ENCODE data around the gene DPEP1. TPM values are rescaled to one million over a fixed set of nuclear protein-coding genes. Genes with fewer than 3 reads are reported as not detected.

DPEP1 gene
- total and polyA plus RNA-seq, 7 donors, result 0.92 to 1.2 TPM; not detected in 5

DNA sequence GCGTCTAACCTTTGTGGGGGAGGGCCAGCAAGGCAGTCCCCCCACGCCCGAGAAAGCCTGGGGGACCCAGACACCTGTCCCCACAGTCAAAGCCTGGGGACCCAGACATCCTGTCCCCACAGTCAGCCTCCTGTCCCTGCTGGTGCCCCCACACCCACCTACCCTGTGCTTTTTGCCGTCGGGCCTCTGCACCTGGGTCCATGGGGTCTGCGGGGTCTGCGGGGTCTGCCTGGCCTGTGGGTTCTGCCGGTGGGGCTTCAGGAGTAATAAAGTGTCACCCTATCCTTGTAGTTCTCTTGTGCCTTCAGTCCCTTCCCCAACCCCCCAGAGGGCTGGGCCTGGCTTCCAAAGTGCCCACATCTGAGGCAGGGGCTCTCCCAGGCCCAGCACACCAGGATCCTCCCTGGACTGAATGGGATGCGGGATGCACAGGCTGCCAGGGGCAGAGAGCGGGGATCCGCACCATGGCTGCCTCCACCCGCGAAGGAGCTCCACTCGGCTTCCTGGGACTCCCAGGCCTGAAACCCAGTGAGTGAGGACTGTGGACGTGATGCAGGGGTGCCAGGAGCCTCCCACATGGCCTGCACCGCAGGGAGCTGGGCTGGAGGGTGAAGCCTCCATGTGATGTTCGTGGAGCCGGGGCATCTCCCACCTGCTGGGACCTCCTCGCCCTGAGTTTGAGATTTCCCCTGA, 16.3 kb upstream of the DPEP1 start:
- Histone ChIP-seq H3K27ac (no peak overlapping the region), H3K4me1 (peaks cover 0 to under 1% (median 0%) of the 10 kb centered on the region in 4 donors), H3K9me3 (no peaks in the 10 kb centered on the region), H3K4me3 (no peak overlapping the region), H3K27me3 (peaks cover 0 to 2% (median 0%) of the 10 kb centered on the region in 3 donors), H3K36me3 (no peaks in the 10 kb centered on the region)
- TF ChIP-seq POLR2A (IDR thresholded peaks at IDR 0.05), result no peak
- TF ChIP-seq, protein P1, sequence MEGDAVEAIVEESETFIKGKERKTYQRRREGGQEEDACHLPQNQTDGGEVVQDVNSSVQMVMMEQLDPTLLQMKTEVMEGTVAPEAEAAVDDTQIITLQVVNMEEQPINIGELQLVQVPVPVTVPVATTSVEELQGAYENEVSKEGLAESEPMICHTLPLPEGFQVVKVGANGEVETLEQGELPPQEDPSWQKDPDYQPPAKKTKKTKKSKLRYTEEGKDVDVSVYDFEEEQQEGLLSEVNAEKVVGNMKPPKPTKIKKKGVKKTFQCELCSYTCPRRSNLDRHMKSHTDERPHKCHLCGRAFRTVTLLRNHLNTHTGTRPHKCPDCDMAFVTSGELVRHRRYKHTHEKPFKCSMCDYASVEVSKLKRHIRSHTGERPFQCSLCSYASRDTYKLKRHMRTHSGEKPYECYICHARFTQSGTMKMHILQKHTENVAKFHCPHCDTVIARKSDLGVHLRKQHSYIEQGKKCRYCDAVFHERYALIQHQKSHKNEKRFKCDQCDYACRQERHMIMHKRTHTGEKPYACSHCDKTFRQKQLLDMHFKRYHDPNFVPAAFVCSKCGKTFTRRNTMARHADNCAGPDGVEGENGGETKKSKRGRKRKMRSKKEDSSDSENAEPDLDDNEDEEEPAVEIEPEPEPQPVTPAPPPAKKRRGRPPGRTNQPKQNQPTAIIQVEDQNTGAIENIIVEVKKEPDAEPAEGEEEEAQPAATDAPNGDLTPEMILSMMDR (IDR thresholded peaks at IDR 0.05), result no peak
- no peak for TF ChIP-seq EP300 (IDR thresholded peaks at IDR 0.05)
- TF ChIP-seq POLR2AphosphoS5 (IDR thresholded peaks at IDR 0.05), result no peak
- WGBS, 2 donors, result 83 to 87% methylated on average over 19 of the region's 19 CpGs
- intact Hi-C loops (cut with DNase I), result no loop called here
- no peak for DNase-seq

DNA sequence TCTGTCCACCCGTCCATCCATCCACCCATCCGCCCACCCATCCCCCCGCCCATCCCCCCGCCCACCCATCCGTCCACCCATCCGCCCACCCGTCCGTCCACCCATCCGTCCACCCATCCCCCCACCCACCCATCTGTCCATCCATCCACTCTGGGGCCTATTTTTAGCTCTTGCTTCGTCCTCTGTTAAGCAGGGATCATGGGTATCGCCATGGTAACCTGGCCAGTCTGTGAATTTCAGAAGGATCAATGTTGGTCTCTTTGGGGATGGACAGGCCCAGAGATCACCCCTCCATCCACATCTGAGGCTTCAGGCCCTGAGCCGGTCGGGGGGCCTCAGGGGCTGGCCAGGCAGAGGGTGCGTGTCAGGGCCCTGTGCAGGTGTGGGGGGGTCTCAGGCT, 15.2 kb upstream of the DPEP1 start:
- no peaks in the 10 kb centered on the region for H3K9me3 ChIP-seq
- peaks cover 0 to 13% (median 5%) of the 10 kb centered on the region in 3 donors for H3K27me3 ChIP-seq
- TF ChIP-seq POLR2A (IDR thresholded peaks at IDR 0.05) (no peak), EP300 (IDR thresholded peaks at IDR 0.05) (no peak), POLR2AphosphoS5 (IDR thresholded peaks at IDR 0.05) (no peak)
- TF ChIP-seq, protein P1 (IDR thresholded peaks at IDR 0.05), result no peak
- H3K4me3 ChIP-seq, result no peak overlapping the region
- WGBS, 2 donors, result 61 to 79% methylated on average over 14 of the region's 14 CpGs
- no peak overlapping the region for H3K27ac ChIP-seq
- H3K4me1 ChIP-seq, result peaks cover 0 to 8% (median 0%) of the 10 kb centered on the region in 4 donors
- intact Hi-C loops (cut with DNase I), result no loop called here
- no peaks in the 10 kb centered on the region for H3K36me3 ChIP-seq
- no peak for DNase-seq

DNA sequence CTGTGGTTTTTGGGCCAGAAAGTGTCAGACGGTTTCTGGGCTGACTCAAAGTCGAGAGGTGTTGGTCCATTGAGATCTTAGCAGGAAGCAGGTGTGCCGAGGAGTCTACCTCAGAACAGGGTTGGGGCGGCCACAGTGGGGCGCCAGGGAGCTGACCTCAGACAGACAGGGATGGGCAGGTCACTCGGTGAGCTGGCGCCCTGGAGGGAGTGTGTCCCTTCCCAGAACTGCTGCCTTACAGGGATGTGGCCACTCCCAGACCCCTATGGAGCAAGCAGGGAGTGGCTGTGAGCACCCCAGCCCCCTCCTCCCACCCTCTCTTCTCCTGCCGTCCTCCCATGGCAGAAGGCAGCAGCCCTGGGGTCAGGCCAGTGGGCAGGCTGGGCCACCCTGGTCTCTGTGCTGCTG, 14.0 kb upstream of the DPEP1 start:
- Histone ChIP-seq H3K4me3 (no peak overlapping the region), H3K27ac (no peak overlapping the region), H3K27me3 (peaks cover 0 to 17% (median 8%) of the 10 kb centered on the region in 3 donors), H3K4me1 (peaks cover 0 to 8% (median 0%) of the 10 kb centered on the region in 4 donors), H3K36me3 (no peaks in the 10 kb centered on the region), H3K9me3 (no peaks in the 10 kb centered on the region)
- WGBS, 2 donors, result 13 to 34% methylated on average over 8 of the region's 8 CpGs
- no peak for DNase-seq
- TF ChIP-seq EP300 (IDR thresholded peaks at IDR 0.05) (no peak), POLR2AphosphoS5 (IDR thresholded peaks at IDR 0.05) (no peak), POLR2A (IDR thresholded peaks at IDR 0.05) (no peak)
- TF ChIP-seq, protein P1 (IDR thresholded peaks at IDR 0.05), result no peak
- intact Hi-C loops (cut with DNase I), result no loop called here

DNA sequence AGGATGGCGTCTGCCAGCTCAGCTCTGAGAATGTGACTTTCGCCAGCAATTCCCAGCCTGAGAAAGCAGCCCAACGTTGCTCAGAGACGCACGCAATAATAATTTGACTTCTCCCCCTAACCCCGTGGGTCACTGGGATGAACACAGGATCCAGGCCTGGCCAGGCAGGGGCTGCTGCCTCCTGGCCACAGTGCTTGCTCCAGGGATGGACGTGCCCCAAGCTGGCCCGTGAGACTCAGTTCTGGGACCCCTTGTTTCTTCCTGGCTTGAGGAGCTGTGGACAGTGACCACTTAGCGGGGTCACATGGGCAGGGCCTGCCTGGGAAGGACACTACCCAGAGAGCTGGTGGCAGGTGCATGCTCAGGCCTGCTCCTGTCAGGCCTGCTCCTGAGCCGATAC, 13.5 kb upstream of the DPEP1 start:
- WGBS, 2 donors, result 84 to 88% methylated on average over 10 of the region's 10 CpGs
- Histone ChIP-seq H3K36me3 (no peaks in the 10 kb centered on the region), H3K4me3 (no peak overlapping the region), H3K9me3 (no peaks in the 10 kb centered on the region), H3K27me3 (peaks cover 0 to 21% (median 12%) of the 10 kb centered on the region in 3 donors), H3K4me1 (peaks cover 0 to 8% (median 0%) of the 10 kb centered on the region in 4 donors), H3K27ac (no peak overlapping the region)
- intact Hi-C loops (cut with DNase I), result no loop called here
- DNase-seq, result no peak
- TF ChIP-seq EP300 (IDR thresholded peaks at IDR 0.05) (no peak), POLR2AphosphoS5 (IDR thresholded peaks at IDR 0.05) (no peak)
- TF ChIP-seq, protein P1 (IDR thresholded peaks at IDR 0.05), result no peak

Data from sigmoid colon (tissue), 7 donors.